PC-9 (cell line): ENCODE measurements around the gene TMPRSS9.

ENCODE experiments used
- CTCF ChIP-seq: fragments of 200-600 bp; sonication (generic); conservative IDR thresholded peaks from 2 replicates; pipeline ENCODE4 v1.6.1; 2017; ENCODE audit warnings: mixed run types, antibody characterized with exemption, mild to moderate bottlenecking, moderate library complexity
- EZH2 ChIP-seq: fragments of 200-600 bp; sonication (generic); IDR thresholded peaks from 2 replicates; pipeline ENCODE4 v1.8.0; 2017; ENCODE audit warnings: antibody characterized with exemption, low read depth

GRCh38 chr19:2317756-2318155, 42.3 kb upstream of the TMPRSS9 start:
- no peak for TF ChIP-seq CTCF
- TF ChIP-seq EZH2, result no peak
